ENCODE data around the gene EPHB2. TPM values are rescaled to one million over a fixed set of nuclear protein-coding genes. Genes with fewer than 3 reads are reported as not detected.
A peak's percentile ranks its signal among the peaks of the same experiment; 100 is the strongest.

Gene EPHB2
- total RNA-seq, 6 experiments from 2014 or later, result 13.1 to 36.4 (median 30.9) TPM

- peaks cover 62% of the 10 kb centered on the region for H3K4me1 Mint-ChIP-seq (ENCODE audit: low read depth)
- H3K9me3 Mint-ChIP-seq, result no peaks in the 10 kb centered on the region
- H3K27ac Mint-ChIP-seq, result peak overlapping the region; percentile 13; the same call in 1 of the 2 replicates
- no peaks in the 10 kb centered on the region for H3K36me3 Mint-ChIP-seq (ENCODE audit: low read depth)
- 0 out of 2 replicates have a peak, but pooled peaks have one; percentile 17 for TF ChIP-seq CTCF (IDR thresholded peaks at IDR 0.05)
- no peak overlapping the region for H3K4me3 Mint-ChIP-seq
- peak; percentile 72 for DNase-seq
- peaks cover 3% of the 10 kb centered on the region for H3K27me3 Mint-ChIP-seq (ENCODE audit: insufficient read depth)
Measured at GRCh38 chr1:22747021-22747734, 36.5 kb downstream of the EPHB2 start.

DNA sequence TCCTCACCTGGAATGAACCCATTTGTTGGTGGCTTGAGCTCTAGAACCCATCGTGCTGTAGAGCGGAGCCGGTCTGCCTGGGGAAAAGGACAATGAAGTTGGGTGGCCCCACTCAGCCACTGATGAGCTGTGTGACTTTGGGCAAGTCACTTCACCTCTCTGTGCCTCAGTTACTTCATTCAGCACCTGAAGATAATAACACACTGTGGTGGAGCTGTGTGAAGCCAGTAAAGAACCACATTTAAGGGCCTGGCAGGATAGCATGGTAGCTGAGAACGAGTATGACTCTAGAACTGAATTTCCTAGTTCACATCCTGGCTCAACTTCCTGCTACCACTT, 37.1 kb downstream of the EPHB2 start:
- peak overlapping the region; percentile 13; the same call in 1 of the 2 replicates for H3K27ac Mint-ChIP-seq
- H3K4me1 Mint-ChIP-seq (ENCODE audit: low read depth), result peaks cover 62% of the 10 kb centered on the region

DNA sequence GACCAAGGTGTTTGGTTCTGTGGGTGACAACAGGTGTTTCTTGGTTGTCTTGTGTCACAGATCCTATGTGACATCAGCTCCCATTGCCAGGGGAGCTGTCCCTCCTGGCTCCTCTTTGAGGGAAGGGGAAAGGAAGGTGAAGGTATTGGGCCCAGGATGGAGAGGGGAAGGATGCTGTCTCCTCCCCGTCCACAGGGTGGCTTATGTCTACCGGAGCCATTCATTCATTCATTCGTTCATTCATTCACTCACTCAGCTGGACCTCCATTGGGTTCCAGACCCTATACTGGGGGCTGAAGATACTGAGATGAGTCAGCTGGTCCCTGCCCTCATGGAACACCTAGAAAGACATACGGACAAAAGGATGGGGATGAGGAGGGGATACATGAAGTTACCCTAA, 38.9 kb downstream of the EPHB2 start:
- peak overlapping the region; percentile 49; the same call in 1 of the 2 replicates for H3K4me3 Mint-ChIP-seq
- H3K4me1 Mint-ChIP-seq (ENCODE audit: low read depth), result peaks cover 69% of the 10 kb centered on the region
- TF ChIP-seq CTCF (IDR thresholded peaks at IDR 0.05), result peak; percentile 24; the same call in 1 of the 2 replicates
- DNase-seq, result no peak
- H3K27ac Mint-ChIP-seq, result peak overlapping the region; percentile 96
- H3K27me3 Mint-ChIP-seq (ENCODE audit: insufficient read depth), result peaks cover 2% of the 10 kb centered on the region; the same call in 1 of the 2 replicates
- no peaks in the 10 kb centered on the region for H3K9me3 Mint-ChIP-seq
- no peaks in the 10 kb centered on the region for H3K36me3 Mint-ChIP-seq (ENCODE audit: low read depth)

More for the DNA sequence above, 37.1 kb downstream of the EPHB2 start:
- H3K4me3 Mint-ChIP-seq, result no peak overlapping the region
- no peak for DNase-seq
- no peaks in the 10 kb centered on the region for H3K36me3 Mint-ChIP-seq (ENCODE audit: low read depth)
- H3K9me3 Mint-ChIP-seq, result no peaks in the 10 kb centered on the region
- peaks cover 2% of the 10 kb centered on the region; the same call in 1 of the 2 replicates for H3K27me3 Mint-ChIP-seq (ENCODE audit: insufficient read depth)
- no peak for TF ChIP-seq CTCF (IDR thresholded peaks at IDR 0.05)

- Mint-ChIP-seq H3K9me3 (no peaks in the 10 kb centered on the region), H3K27ac (peak overlapping the region; percentile 96), H3K27me3 (ENCODE audit: insufficient read depth) (peaks cover 2% of the 10 kb centered on the region; the same call in 1 of the 2 replicates), H3K4me3 (peak overlapping the region; percentile 49), H3K4me1 (ENCODE audit: low read depth) (peaks cover 69% of the 10 kb centered on the region), H3K36me3 (ENCODE audit: low read depth) (no peaks in the 10 kb centered on the region)
- no peak for TF ChIP-seq CTCF (IDR thresholded peaks at IDR 0.05)
- peak; percentile 90 for DNase-seq
Measured at GRCh38 chr1:22749919-22750684, 39.5 kb downstream of the EPHB2 start.

DNA sequence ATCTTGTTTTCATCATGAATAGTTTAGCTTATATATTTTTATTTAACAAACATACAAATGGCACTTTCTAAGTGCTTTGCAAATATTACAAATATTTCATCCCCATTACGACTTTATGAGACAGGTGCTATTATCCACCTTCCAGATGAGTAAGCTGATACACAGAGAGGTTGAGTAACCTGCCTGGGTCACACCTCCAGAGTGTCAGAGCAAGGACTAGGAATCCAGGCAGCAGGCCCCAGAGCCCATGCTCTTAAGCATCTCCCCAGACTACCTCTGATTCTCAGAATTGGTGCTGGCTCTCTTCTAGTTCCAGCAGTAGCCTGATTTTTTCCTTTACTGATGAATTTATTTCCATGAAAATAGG, 40.0 kb downstream of the EPHB2 start:
- peak overlapping the region; percentile 27; the same call in 1 of the 2 replicates for H3K4me3 Mint-ChIP-seq
- H3K4me1 Mint-ChIP-seq (ENCODE audit: low read depth), result peaks cover 67% of the 10 kb centered on the region
- no peak for TF ChIP-seq CTCF (IDR thresholded peaks at IDR 0.05)
- DNase-seq, result no peak
- H3K27ac Mint-ChIP-seq, result peak overlapping the region; percentile 96
- H3K9me3 Mint-ChIP-seq, result no peaks in the 10 kb centered on the region
- H3K27me3 Mint-ChIP-seq (ENCODE audit: insufficient read depth), result peaks cover 2% of the 10 kb centered on the region; the same call in 1 of the 2 replicates
- H3K36me3 Mint-ChIP-seq (ENCODE audit: low read depth), result no peaks in the 10 kb centered on the region
